ENCODE results near the gene PLCD3.

Gene PLCD3

GRCh38 chr17:45117848-45118646, 14.3 kb downstream of the PLCD3 start:
- no peak for DNase-seq (ENCODE audit: low spot score)

GRCh38 chr17:45117334-45117733, 15.0 kb downstream of the PLCD3 start:
- no peak for DNase-seq (ENCODE audit: low spot score)

GRCh38 chr17:45116434-45117016, 15.8 kb downstream of the PLCD3 start:
- no peak for DNase-seq (ENCODE audit: low spot score)

GRCh38 chr17:45115871-45116270, 16.4 kb downstream of the PLCD3 start:
- DNase-seq (ENCODE audit: low spot score): no peak

- DNase-seq (ENCODE audit: low spot score): no peak
These were observed 17.2 kb downstream of the PLCD3 start for GRCh38 chr17:45115015-45115625.

GRCh38 chr17:45114117-45114932, 18.0 kb downstream of the PLCD3 start:
- no peak for DNase-seq (ENCODE audit: low spot score)

- no peak for DNase-seq (ENCODE audit: low spot score)
These were observed 18.9 kb downstream of the PLCD3 start for GRCh38 chr17:45113424-45113754.

- DNase-seq (ENCODE audit: low spot score): no peak
These were observed 19.5 kb downstream of the PLCD3 start for GRCh38 chr17:45112559-45113423.

- no peak for DNase-seq (ENCODE audit: low spot score)
These were observed 20.5 kb downstream of the PLCD3 start for GRCh38 chr17:45111850-45112249.

- no peak for DNase-seq (ENCODE audit: low spot score)
These were observed 21.4 kb downstream of the PLCD3 start for GRCh38 chr17:45110676-45111611.

- no peak for DNase-seq (ENCODE audit: low spot score)
These were observed 23.5 kb downstream of the PLCD3 start for GRCh38 chr17:45108595-45109521.

- DNase-seq (ENCODE audit: low spot score): no peak
These were observed 24.3 kb downstream of the PLCD3 start for GRCh38 chr17:45108051-45108450.

- DNase-seq (ENCODE audit: low spot score): no peak
These were observed 24.9 kb downstream of the PLCD3 start for GRCh38 chr17:45107293-45108010.

GRCh38 chr17:45106582-45106981, 25.7 kb downstream of the PLCD3 start:
- DNase-seq (ENCODE audit: low spot score): no peak

GRCh38 chr17:45106096-45106495, 26.2 kb downstream of the PLCD3 start:
- DNase-seq (ENCODE audit: low spot score): no peak

- no peak for DNase-seq (ENCODE audit: low spot score)
These were observed 27.2 kb downstream of the PLCD3 start for GRCh38 chr17:45104907-45105624.

GRCh38 chr17:45104497-45104896, 27.8 kb downstream of the PLCD3 start:
- DNase-seq (ENCODE audit: low spot score): no peak

- DNase-seq (ENCODE audit: low spot score): no peak
These were observed 28.3 kb downstream of the PLCD3 start for GRCh38 chr17:45104029-45104428.

Data from CD4-positive, alpha-beta T cell treated with Interleukin-6 at 100 ng/mL for 8 hours (primary cell).